HG03097 (cell line): ENCODE data around the gene KRT4.

Experiments
- ATAC-seq: cut with Tn5 transposase; IDR thresholded peaks from one replicate; pipeline ENCODE4 v1.9.1; 2021; ENCODE audit not compliant: unreplicated experiment, low FRiP score

KRT4 gene

GRCh38 chr12:52757449-52758176, 56.3 kb downstream of the KRT4 start:
- ATAC-seq, result no peak
